ENCODE measurements around the gene SLC39A9. TPM values are rescaled to one million over a fixed set of nuclear protein-coding genes. Genes with fewer than 3 reads are reported as not detected.

SLC39A9 gene
- total RNA-seq: 10 to 100 TPM; 50.2 to 64.1 (median 57.9) TPM

GRCh38 chr14:69398053-69398817 is at the start of gene SLC39A9, which contains the start of gene ERH:
TSS of gene SLC39A9 (plus strand) at chr14:69398692. CDS start at chr14:69399370, 678 bp downstream.
TSS of gene ERH (minus strand) at chr14:69398299. CDS start at chr14:69398233, 66 bp downstream.
- TF ChIP-seq CTCF (IDR thresholded peaks at IDR 0.05; ENCODE audit: low read depth): no peak

- no peak for TF ChIP-seq CTCF (IDR thresholded peaks at IDR 0.05; ENCODE audit: low read depth)
Observed at GRCh38 chr14:69349091-69349777, 49.3 kb upstream of the SLC39A9 start.

GRCh38 chr14:69350892-69351291 is 47.6 kb upstream of the SLC39A9 start:
- TF ChIP-seq CTCF (IDR thresholded peaks at IDR 0.05; ENCODE audit: low read depth): no peak

- no peak for TF ChIP-seq CTCF (IDR thresholded peaks at IDR 0.05; ENCODE audit: low read depth)
Observed at GRCh38 chr14:69351385-69351784, 47.1 kb upstream of the SLC39A9 start.

- TF ChIP-seq CTCF (IDR thresholded peaks at IDR 0.05; ENCODE audit: low read depth): no peak
Observed at GRCh38 chr14:69351911-69352310, 46.6 kb upstream of the SLC39A9 start.

- no peak for TF ChIP-seq CTCF (IDR thresholded peaks at IDR 0.05; ENCODE audit: low read depth)
Observed at GRCh38 chr14:69353168-69353567, 45.3 kb upstream of the SLC39A9 start.

- no peak for TF ChIP-seq CTCF (IDR thresholded peaks at IDR 0.05; ENCODE audit: low read depth)
Observed at GRCh38 chr14:69354383-69355153, 43.9 kb upstream of the SLC39A9 start.
